ENCODE results near the gene CENPF. TPM values are rescaled to one million over a fixed set of nuclear protein-coding genes. Genes with fewer than 3 reads are reported as not detected.

Gene CENPF
- total RNA-seq, 3 donors from 2014 or later, result 1.3 to 4.0 (median 1.9) TPM

DNA sequence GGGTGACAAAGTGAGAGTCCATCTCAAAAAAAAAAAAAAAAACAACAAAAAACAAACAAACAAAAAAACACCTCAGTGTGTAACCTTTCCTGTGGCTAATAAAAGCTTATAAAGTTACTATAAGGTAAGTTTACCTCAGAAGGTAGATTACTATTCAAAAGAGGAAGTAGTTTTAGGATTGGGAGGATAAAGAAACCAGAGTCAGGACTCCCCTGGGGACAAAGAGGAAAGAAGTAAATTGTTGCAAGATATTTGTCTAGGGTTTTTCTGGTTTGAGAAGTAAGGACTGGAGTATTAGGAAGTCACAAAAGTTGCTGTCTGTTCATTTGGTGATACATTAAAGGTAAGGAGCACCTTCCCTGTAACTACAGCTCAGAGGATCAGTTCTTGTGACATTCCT, 23.8 kb upstream of the CENPF start:
- Histone ChIP-seq H3K36me3 (no peaks in the 10 kb centered on the region), H3K27me3 (no peaks in the 10 kb centered on the region), H3K4me1 (peaks cover 0 to 9% of the 10 kb centered on the region in 2 donors), H3K27ac (no peak overlapping the region), H3K4me3 (no peak overlapping the region), H3K9me3 (peaks cover 7 to 13% of the 10 kb centered on the region in 2 donors)
- TF ChIP-seq POLR2A (IDR thresholded peaks at IDR 0.05) (no peak), POLR2AphosphoS5 (IDR thresholded peaks at IDR 0.05) (no peak)
- TF ChIP-seq, protein P1, sequence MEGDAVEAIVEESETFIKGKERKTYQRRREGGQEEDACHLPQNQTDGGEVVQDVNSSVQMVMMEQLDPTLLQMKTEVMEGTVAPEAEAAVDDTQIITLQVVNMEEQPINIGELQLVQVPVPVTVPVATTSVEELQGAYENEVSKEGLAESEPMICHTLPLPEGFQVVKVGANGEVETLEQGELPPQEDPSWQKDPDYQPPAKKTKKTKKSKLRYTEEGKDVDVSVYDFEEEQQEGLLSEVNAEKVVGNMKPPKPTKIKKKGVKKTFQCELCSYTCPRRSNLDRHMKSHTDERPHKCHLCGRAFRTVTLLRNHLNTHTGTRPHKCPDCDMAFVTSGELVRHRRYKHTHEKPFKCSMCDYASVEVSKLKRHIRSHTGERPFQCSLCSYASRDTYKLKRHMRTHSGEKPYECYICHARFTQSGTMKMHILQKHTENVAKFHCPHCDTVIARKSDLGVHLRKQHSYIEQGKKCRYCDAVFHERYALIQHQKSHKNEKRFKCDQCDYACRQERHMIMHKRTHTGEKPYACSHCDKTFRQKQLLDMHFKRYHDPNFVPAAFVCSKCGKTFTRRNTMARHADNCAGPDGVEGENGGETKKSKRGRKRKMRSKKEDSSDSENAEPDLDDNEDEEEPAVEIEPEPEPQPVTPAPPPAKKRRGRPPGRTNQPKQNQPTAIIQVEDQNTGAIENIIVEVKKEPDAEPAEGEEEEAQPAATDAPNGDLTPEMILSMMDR (IDR thresholded peaks at IDR 0.05), result no peak
- DNase-seq (ENCODE audit: low spot score in 2 of 2), result no peak
- intact Hi-C loops (cut with DNase I; ENCODE audit: low total_unique reads), result no loop called here

DNA sequence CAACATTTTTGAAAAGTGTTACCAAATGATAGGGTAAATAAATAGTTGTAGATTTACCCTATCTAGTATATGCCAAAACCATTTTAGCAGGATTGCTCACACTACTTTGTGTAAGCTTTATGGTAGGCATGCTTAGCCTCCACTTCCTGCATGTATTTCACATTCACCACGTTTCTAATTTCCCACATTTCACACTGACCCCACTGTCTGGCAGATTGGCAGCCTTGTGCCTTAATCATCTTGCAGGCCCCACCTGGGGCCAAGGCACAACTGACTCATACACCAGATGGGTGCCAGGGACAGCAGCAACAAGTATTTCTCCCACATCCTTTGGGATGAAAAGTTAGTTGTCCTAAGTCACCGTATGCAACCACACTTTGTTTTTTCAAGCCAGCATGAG, 21.2 kb upstream of the CENPF start:
- DNase-seq (ENCODE audit: low spot score in 2 of 2), result peak in 1 of 2 donors; percentile 53
- no peaks in the 10 kb centered on the region for H3K36me3 ChIP-seq
- H3K4me3 ChIP-seq, result no peak overlapping the region
- H3K27ac ChIP-seq, result peak overlapping the region; percentile 40
- intact Hi-C loops (cut with DNase I; ENCODE audit: low total_unique reads), result no loop called here
- H3K27me3 ChIP-seq, result no peaks in the 10 kb centered on the region
- H3K4me1 ChIP-seq, result peaks cover 0 to 9% of the 10 kb centered on the region in 2 donors
- TF ChIP-seq POLR2A (IDR thresholded peaks at IDR 0.05) (no peak), POLR2AphosphoS5 (IDR thresholded peaks at IDR 0.05) (peak in 2 of 3 donors; percentile 23 to 33)
- peaks cover under 1 to 3% of the 10 kb centered on the region in 2 donors for H3K9me3 ChIP-seq

DNA sequence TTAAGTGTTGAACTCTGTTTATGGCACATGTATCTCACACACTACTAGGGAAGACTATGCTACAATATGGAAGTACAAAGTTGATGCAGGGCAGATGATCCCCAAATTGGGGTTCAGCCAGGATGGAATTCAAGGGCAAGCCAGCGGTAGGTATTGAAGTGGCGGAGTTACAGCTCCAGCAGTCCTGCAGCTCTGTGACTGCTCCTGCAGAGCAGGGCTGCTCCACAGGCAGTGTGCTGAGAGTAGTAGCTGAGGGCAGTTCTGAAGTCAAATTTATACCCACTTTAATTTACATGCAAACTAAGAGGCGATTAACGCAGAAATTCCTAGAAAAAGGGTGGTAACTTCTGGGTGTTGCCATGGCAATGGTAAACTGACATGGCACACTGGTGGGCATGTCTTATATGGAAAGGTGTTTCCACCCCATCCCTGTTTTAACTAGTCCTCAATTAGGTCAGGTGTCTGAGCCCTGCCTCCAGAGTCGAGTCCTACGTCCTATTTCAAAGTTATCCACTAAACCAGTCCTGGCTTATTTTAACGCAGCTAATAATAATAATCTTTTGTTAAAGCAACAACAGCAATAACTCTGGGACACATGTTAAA, 20.6 kb upstream of the CENPF start:
- peaks cover 0 to 9% of the 10 kb centered on the region in 2 donors for H3K4me1 ChIP-seq
- TF ChIP-seq, protein P1 (IDR thresholded peaks at IDR 0.05), result no peak
- TF ChIP-seq POLR2AphosphoS5 (IDR thresholded peaks at IDR 0.05) (no peak), POLR2A (IDR thresholded peaks at IDR 0.05) (no peak)
- intact Hi-C loops (cut with DNase I; ENCODE audit: low total_unique reads), result no loop called here
- no peak overlapping the region for H3K4me3 ChIP-seq
- H3K27ac ChIP-seq, result peak overlapping the region; percentile 40
- no peaks in the 10 kb centered on the region for H3K9me3 ChIP-seq
- H3K27me3 ChIP-seq, result no peaks in the 10 kb centered on the region
- H3K36me3 ChIP-seq, result no peaks in the 10 kb centered on the region
- DNase-seq (ENCODE audit: low spot score in 2 of 2), result no peak

DNA sequence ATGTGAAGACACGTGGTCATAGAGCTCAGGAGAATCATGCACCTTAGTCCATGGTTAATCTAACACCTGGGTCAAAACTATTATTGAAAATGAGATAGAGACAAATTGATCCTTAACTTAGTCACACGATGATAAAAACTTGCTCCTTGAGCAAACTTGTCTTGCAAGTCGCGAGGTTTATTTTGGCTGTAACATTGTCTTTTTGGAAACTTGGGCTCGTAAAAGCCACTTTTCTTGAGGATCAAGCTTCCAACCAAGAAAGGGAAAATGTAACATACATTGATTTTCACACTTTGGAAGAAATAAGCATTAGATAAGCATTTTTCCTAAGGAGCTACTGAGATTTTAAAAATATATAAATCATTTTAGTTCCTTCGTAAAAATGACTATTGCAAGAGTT, 19.9 kb upstream of the CENPF start:
- Histone ChIP-seq H3K9me3 (no peaks in the 10 kb centered on the region), H3K4me3 (no peak overlapping the region), H3K27ac (no peak overlapping the region), H3K36me3 (no peaks in the 10 kb centered on the region), H3K4me1 (peaks cover 0 to 9% of the 10 kb centered on the region in 2 donors), H3K27me3 (no peaks in the 10 kb centered on the region)
- intact Hi-C loops (cut with DNase I; ENCODE audit: low total_unique reads), result no loop called here
- no peak for DNase-seq (ENCODE audit: low spot score in 2 of 2)
- TF ChIP-seq POLR2AphosphoS5 (IDR thresholded peaks at IDR 0.05) (no peak), POLR2A (IDR thresholded peaks at IDR 0.05) (no peak)
- TF ChIP-seq, protein P1 (IDR thresholded peaks at IDR 0.05), result no peak

DNA sequence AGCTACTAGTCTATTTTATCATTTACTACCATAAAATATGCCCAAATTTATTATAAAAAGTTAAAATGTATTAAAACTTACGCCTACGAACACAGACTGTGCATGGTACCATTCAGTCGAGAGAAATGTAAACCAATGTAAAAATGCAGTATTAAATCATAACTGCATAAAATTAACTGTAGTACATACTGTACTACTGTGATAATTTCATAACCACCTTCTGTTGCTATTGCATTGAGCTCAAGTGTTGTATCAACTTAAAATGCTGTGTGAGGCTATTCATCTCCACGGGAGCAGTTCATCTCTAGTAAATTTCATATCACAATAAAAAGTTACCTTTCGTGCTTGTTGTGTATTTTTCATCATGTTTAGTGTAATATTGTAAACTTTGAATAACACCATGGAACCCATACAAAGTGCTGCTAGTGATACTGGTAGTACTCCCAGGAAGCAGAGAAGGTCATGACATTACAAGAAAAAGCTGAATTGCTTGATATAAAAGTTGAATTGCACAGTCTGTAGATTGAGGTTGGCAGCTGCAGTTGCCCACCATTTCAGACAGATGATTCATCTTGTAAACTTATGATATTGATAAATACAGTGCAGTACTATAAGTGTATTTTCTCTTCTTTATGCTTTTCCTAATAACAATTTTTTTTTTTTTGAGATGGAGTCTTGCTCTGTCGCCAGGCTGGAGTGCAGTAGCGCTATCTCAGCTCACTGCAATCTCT, 19.0 kb upstream of the CENPF start:
- Histone ChIP-seq H3K36me3 (no peaks in the 10 kb centered on the region), H3K27ac (no peak overlapping the region), H3K9me3 (no peaks in the 10 kb centered on the region), H3K4me3 (no peak overlapping the region), H3K4me1 (peaks cover 0 to 9% of the 10 kb centered on the region in 2 donors), H3K27me3 (no peaks in the 10 kb centered on the region)
- no peak for TF ChIP-seq POLR2AphosphoS5 (IDR thresholded peaks at IDR 0.05)
- no peak for TF ChIP-seq POLR2A (IDR thresholded peaks at IDR 0.05)
- TF ChIP-seq, protein P1 (IDR thresholded peaks at IDR 0.05), result no peak
- intact Hi-C loops (cut with DNase I; ENCODE audit: low total_unique reads), result no loop called here
- DNase-seq (ENCODE audit: low spot score in 2 of 2), result no peak
